HUES64 (cell line): Measurements from ENCODE around the gene PTGIS. TPM values are rescaled to one million over a fixed set of nuclear protein-coding genes. Genes with fewer than 3 reads are reported as not detected.
"Not testable (repeated sequence)": the region's sequence is repeated elsewhere in the genome, so short reads cannot be mapped to it uniquely, and the experiment has no call there.

Experiments used
- H3K27ac ChIP-seq: 2 replicates; pipeline ENCODE4 v1.7.0; 2013; ENCODE audit warnings: low read depth, low read length, inconsistent platforms
- H3K27me3 ChIP-seq: 2 replicates; pipeline ENCODE4 v1.6.1; 2013; ENCODE audit warnings: mild to moderate bottlenecking, low read length; ENCODE audit not compliant: insufficient read depth
- H3K36me3 ChIP-seq: 2 replicates; pipeline ENCODE4 v1.6.1; 2013; ENCODE audit warnings: mild to moderate bottlenecking, low read length; ENCODE audit not compliant: insufficient read depth
- H3K4me1 ChIP-seq: 2 replicates; pipeline ENCODE4 v1.6.1; 2013; ENCODE audit warnings: mild to moderate bottlenecking, low read length, moderate library complexity; ENCODE audit not compliant: insufficient read depth
- H3K4me3 ChIP-seq: 2 replicates; pipeline ENCODE4 v1.5.1; 2013; ENCODE audit warnings: mild to moderate bottlenecking, low read length, moderate library complexity
- H3K9ac ChIP-seq: 2 replicates; pipeline ENCODE4 v1.6.1; 2013; ENCODE audit warnings: mild to moderate bottlenecking, low read depth, low read length
- H3K9me3 ChIP-seq: 2 replicates; pipeline ENCODE4 v1.6.1; 2013; ENCODE audit warnings: low read depth, low read length; ENCODE audit not compliant: insufficient read depth
- WGBS: fragments of 150-250, 120-280 bp; methylation state at CpG from one replicate; pipeline ENCODE4 v1.1.7; 2013; ENCODE audit warnings: missing lambda C conversion rate; 5-methylcytosine and 5-hydroxymethylcytosine counted together
- polyA plus RNA-seq, 2 experiments: library from polyadenylated mRNA; stranded (reverse); fragments of 50-300 nt; gene quantifications; one replicate each; pipeline ENCODE4 v1.2.3, GENCODE V29; 2013

PTGIS gene
- 10.6 TPM for polyA plus RNA-seq (2013, experiment 1 of 2)
- 13.7 TPM for polyA plus RNA-seq (2013, experiment 2 of 2)

- WGBS, result 5% methylated on average over 60 of the region's 70 CpGs
- Histone ChIP-seq H3K9ac (peak within 1 kb of the TSS; percentile 86), H3K27ac (peak within 1 kb of the TSS; percentile 93), H3K4me3 (peak within 1 kb of the TSS; percentile 88), H3K36me3 (peaks cover 3% of the 10 kb centered on the region; the same call in 1 of the 2 replicates), H3K27me3 (no peaks in the 10 kb centered on the region), H3K9me3 (no peaks in the 10 kb centered on the region), H3K4me1 (peaks cover 29% of the 10 kb centered on the region)
Measured at GRCh38 chr20:49567421-49568277, at the start of gene PTGIS. Gene PTGIS, minus strand, starts transcription at chr20:49568137. Its CDS starts 21 bp downstream, at chr20:49568116.

GRCh38 chr20:49617394-49617793 is 49.5 kb upstream of the PTGIS start:
- 86% methylated on average over 2 of the region's 3 CpGs for WGBS
- H3K27me3 ChIP-seq, H3K9me3 ChIP-seq, H3K27ac ChIP-seq, H3K36me3 ChIP-seq, H3K4me1 ChIP-seq, H3K4me3 ChIP-seq, H3K9ac ChIP-seq: not testable (repeated sequence)

GRCh38 chr20:49616154-49617007 is 48.4 kb upstream of the PTGIS start:
- Histone ChIP-seq H3K27me3 (no peaks in the 10 kb centered on the region), H3K9ac (no peak overlapping the region), H3K4me3 (no peak overlapping the region), H3K9me3 (no peaks in the 10 kb centered on the region), H3K4me1 (no peaks in the 10 kb centered on the region), H3K36me3 (no peaks in the 10 kb centered on the region), H3K27ac (no peak overlapping the region)
- WGBS, result 88% methylated on average over 11 of the region's 11 CpGs

- Histone ChIP-seq H3K4me1 (no peaks in the 10 kb centered on the region), H3K9ac (no peak overlapping the region), H3K27me3 (no peaks in the 10 kb centered on the region), H3K9me3 (no peaks in the 10 kb centered on the region), H3K4me3 (no peak overlapping the region), H3K36me3 (no peaks in the 10 kb centered on the region), H3K27ac (no peak overlapping the region)
- 83% methylated on average over 15 of the region's 15 CpGs for WGBS
Measured at GRCh38 chr20:49615401-49616153, 47.6 kb upstream of the PTGIS start.

- H3K9ac ChIP-seq, H3K9me3 ChIP-seq, H3K27me3 ChIP-seq, H3K27ac ChIP-seq, H3K4me3 ChIP-seq, H3K36me3 ChIP-seq, H3K4me1 ChIP-seq: not testable (repeated sequence)
- 96% methylated on average over 8 of the region's 8 CpGs for WGBS
Measured at GRCh38 chr20:49615051-49615400, 47.1 kb upstream of the PTGIS start.

GRCh38 chr20:49614338-49615050 is 46.6 kb upstream of the PTGIS start:
- Histone ChIP-seq H3K9ac (no peak overlapping the region), H3K36me3 (no peaks in the 10 kb centered on the region), H3K4me3 (no peak overlapping the region), H3K27me3 (no peaks in the 10 kb centered on the region), H3K4me1 (no peaks in the 10 kb centered on the region), H3K27ac (no peak overlapping the region), H3K9me3 (no peaks in the 10 kb centered on the region)
- WGBS, result 80% methylated on average over 12 of the region's 13 CpGs

- no peaks in the 10 kb centered on the region for H3K36me3 ChIP-seq
- H3K4me3 ChIP-seq, result no peak overlapping the region
- no peak overlapping the region for H3K27ac ChIP-seq
- H3K4me1 ChIP-seq, result no peaks in the 10 kb centered on the region
- no peak overlapping the region for H3K9ac ChIP-seq
- no peaks in the 10 kb centered on the region for H3K9me3 ChIP-seq
- no peaks in the 10 kb centered on the region for H3K27me3 ChIP-seq
- WGBS, result 96% methylated on average over 6 of the region's 6 CpGs
Measured at GRCh38 chr20:49612127-49612738, 44.3 kb upstream of the PTGIS start.

- not testable (repeated sequence) for H3K9me3 ChIP-seq, H3K27me3 ChIP-seq, H3K9ac ChIP-seq, H3K27ac ChIP-seq, H3K4me1 ChIP-seq, H3K36me3 ChIP-seq, H3K4me3 ChIP-seq
- WGBS, result 83% methylated on average over 5 of the region's 6 CpGs
Measured at GRCh38 chr20:49611539-49612126, 43.7 kb upstream of the PTGIS start.

- peak overlapping the region; percentile 51 for H3K4me3 ChIP-seq
- H3K36me3 ChIP-seq, result no peaks in the 10 kb centered on the region
- 14% methylated on average over 48 of the region's 48 CpGs for WGBS
- H3K4me1 ChIP-seq, result no peaks in the 10 kb centered on the region
- H3K27ac ChIP-seq, result no peak overlapping the region
- no peaks in the 10 kb centered on the region for H3K9me3 ChIP-seq
- no peaks in the 10 kb centered on the region for H3K27me3 ChIP-seq
- no peak overlapping the region for H3K9ac ChIP-seq
Measured at GRCh38 chr20:49610691-49611538, 43.0 kb upstream of the PTGIS start.
